SK-N-MC (cell line): ENCODE measurements around the gene GOSR1.
"Not testable (repeated sequence)": the region's sequence is repeated elsewhere in the genome, so short reads cannot be mapped to it uniquely, and the experiment has no call there.

ENCODE experiments used
- DNase-seq: peaks from one replicate; pipeline ENCODE4 v3.0.0-alpha.2; 2011; ENCODE audit warnings: low read depth, low spot score
- H3K27ac ChIP-seq: fragments of 200-600 bp; sonication (generic); 2 replicates; pipeline ENCODE4 v1.5.1; 2016; ENCODE audit warnings: mixed run types
- H3K36me3 ChIP-seq: fragments of 200-600 bp; sonication (generic); 2 replicates; pipeline ENCODE4 v1.6.1; 2017; ENCODE audit warnings: antibody characterized with exemption, low read length, mixed read lengths; ENCODE audit not compliant: insufficient read depth
- H3K4me3 ChIP-seq: fragments of 200-600 bp; sonication (generic); 2 replicates; pipeline ENCODE4 v1.5.1; 2016
- H3K9ac ChIP-seq: fragments of 200-600 bp; sonication (generic); 2 replicates; pipeline ENCODE4 v1.8.0; 2017; ENCODE audit warnings: mixed run types, mixed read lengths; ENCODE audit not compliant: insufficient read length
- H3K9me3 ChIP-seq: fragments of 200-600 bp; sonication (generic); 2 replicates; pipeline ENCODE4 v1.6.1; 2017; ENCODE audit warnings: low read depth, mild to moderate bottlenecking, antibody characterized with exemption, low read length, moderate library complexity, mixed read lengths
- EZH2 ChIP-seq: fragments of 200-600 bp; sonication (generic); IDR thresholded peaks from one replicate; pipeline ENCODE4 v1.6.1; 2017; ENCODE audit warnings: antibody characterized with exemption
- FOXP2 ChIP-seq: optimal IDR thresholded peaks from 2 replicates; pipeline ENCODE3; 2011; ENCODE audit warnings: mild to moderate bottlenecking, moderate library complexity; ENCODE audit not compliant: insufficient read depth; ENCODE audit errors: extremely low read length, control extremely low read depth
- POLR2AphosphoS5 ChIP-seq: IDR thresholded peaks from 2 replicates; pipeline ENCODE4 v1.6.1; 2012; ENCODE audit warnings: mild to moderate bottlenecking, low read depth, low read length, borderline replicate concordance

Gene GOSR1

GRCh38 chr17:30567231-30568116, 90.3 kb downstream of the GOSR1 start:
- Histone ChIP-seq H3K27ac (no peak overlapping the region), H3K9ac (no peak overlapping the region), H3K9me3 (no peaks in the 10 kb centered on the region), H3K36me3 (no peaks in the 10 kb centered on the region), H3K4me3 (no peak overlapping the region)
- DNase-seq, result no peak
- TF ChIP-seq FOXP2, result no peak
- no peak for TF ChIP-seq EZH2
- no peak for TF ChIP-seq POLR2AphosphoS5

- TF ChIP-seq FOXP2, result no peak
- no peak for TF ChIP-seq POLR2AphosphoS5
- no peak for TF ChIP-seq EZH2
- H3K9me3 ChIP-seq, result no peaks in the 10 kb centered on the region
Observed at GRCh38 chr17:30568117-30568430, 90.9 kb downstream of the GOSR1 start.

GRCh38 chr17:30569531-30570175, 92.4 kb downstream of the GOSR1 start:
- not testable (repeated sequence) for H3K9me3 ChIP-seq

More at GRCh38 chr17:30568117-30568430, 90.9 kb downstream of the GOSR1 start:
- H3K36me3 ChIP-seq, result no peaks in the 10 kb centered on the region
- H3K27ac ChIP-seq, result no peak overlapping the region
- no peak overlapping the region for H3K9ac ChIP-seq
- no peak overlapping the region for H3K4me3 ChIP-seq
- no peak for DNase-seq

GRCh38 chr17:30570191-30570590, 93.0 kb downstream of the GOSR1 start:
- no peak for DNase-seq
- Histone ChIP-seq H3K27ac (no peak overlapping the region), H3K4me3 (no peak overlapping the region), H3K9me3 (no peaks in the 10 kb centered on the region), H3K36me3 (no peaks in the 10 kb centered on the region), H3K9ac (no peak overlapping the region)
- TF ChIP-seq FOXP2 (no peak), POLR2AphosphoS5 (no peak), EZH2 (no peak)

More at GRCh38 chr17:30569531-30570175, 92.4 kb downstream of the GOSR1 start:
- H3K27ac ChIP-seq, H3K36me3 ChIP-seq, H3K4me3 ChIP-seq, DNase-seq, H3K9ac ChIP-seq: not testable (repeated sequence)

GRCh38 chr17:30570596-30571265, 93.5 kb downstream of the GOSR1 start:
- DNase-seq, result no peak
- H3K36me3 ChIP-seq, result no peaks in the 10 kb centered on the region
- H3K9ac ChIP-seq, result no peak overlapping the region
- no peak for TF ChIP-seq EZH2
- H3K4me3 ChIP-seq, result no peak overlapping the region
- H3K9me3 ChIP-seq, result no peaks in the 10 kb centered on the region
- H3K27ac ChIP-seq, result no peak overlapping the region

- H3K4me3 ChIP-seq, H3K9me3 ChIP-seq, H3K27ac ChIP-seq, H3K36me3 ChIP-seq, DNase-seq, H3K9ac ChIP-seq: not testable (repeated sequence)
Observed at GRCh38 chr17:30571404-30571803, 94.2 kb downstream of the GOSR1 start.

- Histone ChIP-seq H3K27ac (no peak overlapping the region), H3K36me3 (no peaks in the 10 kb centered on the region), H3K9ac (no peak overlapping the region), H3K9me3 (no peaks in the 10 kb centered on the region), H3K4me3 (no peak overlapping the region)
- DNase-seq, result no peak
- TF ChIP-seq EZH2 (no peak), POLR2AphosphoS5 (no peak), FOXP2 (no peak)
Observed at GRCh38 chr17:30571921-30572320, 94.7 kb downstream of the GOSR1 start.

- not testable (repeated sequence) for DNase-seq, H3K9me3 ChIP-seq, H3K4me3 ChIP-seq, H3K36me3 ChIP-seq, H3K9ac ChIP-seq, H3K27ac ChIP-seq
Observed at GRCh38 chr17:30572651-30573554, 95.7 kb downstream of the GOSR1 start.
